ENCODE results near the gene CEMP1. TPM values are rescaled to one million over a fixed set of nuclear protein-coding genes. Genes with fewer than 3 reads are reported as not detected.

The CEMP1 gene

Small RNA genes lying within 50 kb of the gene (small RNA-seq; reads per million reads assigned to genes)
- not detected for gene AC093525.1 (ENCODE audit: insufficient read depth)
- not detected for gene MIR3178 (ENCODE audit: insufficient read depth)
